AG08395 (cell line): Measurements from ENCODE around the gene HS3ST3A1.

Experiments
- DNase-seq: peaks from one replicate; pipeline ENCODE4 v3.0.0; 2012; ENCODE audit warnings: mixed read lengths, low spot score

Gene HS3ST3A1

GRCh38 chr17:13601776-13602551 is at the start of gene HS3ST3A1:
Gene HS3ST3A1, minus strand, starts transcription at chr17:13601929. Its CDS starts 800 bp downstream, at chr17:13601129.
- peak; percentile 89 for DNase-seq

DNA sequence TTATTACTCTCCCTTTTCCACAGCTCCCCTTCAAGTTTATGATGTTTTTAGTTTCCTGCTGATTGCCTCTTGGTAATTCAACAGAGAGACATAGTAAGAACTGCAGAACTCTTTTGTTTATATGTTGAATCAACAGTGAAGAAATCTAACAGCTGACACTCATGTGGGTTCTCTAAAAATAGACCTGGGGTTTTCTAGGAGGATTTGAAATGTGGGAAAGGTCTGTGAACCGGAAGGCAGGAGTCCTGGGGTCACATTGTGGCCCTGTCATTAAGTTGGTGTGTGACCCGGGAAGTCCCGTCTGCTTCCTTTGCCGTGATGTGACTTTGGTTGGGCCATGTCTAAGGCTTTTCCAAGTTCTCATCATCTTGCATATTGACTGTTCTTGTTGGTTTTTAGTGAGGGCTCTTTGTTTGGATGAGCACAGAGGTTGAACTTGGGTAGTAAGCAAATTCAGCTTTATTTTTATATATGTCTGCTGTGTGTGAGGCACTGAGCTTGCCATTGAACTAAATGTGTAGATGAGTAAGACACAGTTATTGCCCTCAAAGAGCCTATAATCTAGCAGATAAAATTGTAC is 48.5 kb upstream of the HS3ST3A1 start:
- no peak for DNase-seq

DNA sequence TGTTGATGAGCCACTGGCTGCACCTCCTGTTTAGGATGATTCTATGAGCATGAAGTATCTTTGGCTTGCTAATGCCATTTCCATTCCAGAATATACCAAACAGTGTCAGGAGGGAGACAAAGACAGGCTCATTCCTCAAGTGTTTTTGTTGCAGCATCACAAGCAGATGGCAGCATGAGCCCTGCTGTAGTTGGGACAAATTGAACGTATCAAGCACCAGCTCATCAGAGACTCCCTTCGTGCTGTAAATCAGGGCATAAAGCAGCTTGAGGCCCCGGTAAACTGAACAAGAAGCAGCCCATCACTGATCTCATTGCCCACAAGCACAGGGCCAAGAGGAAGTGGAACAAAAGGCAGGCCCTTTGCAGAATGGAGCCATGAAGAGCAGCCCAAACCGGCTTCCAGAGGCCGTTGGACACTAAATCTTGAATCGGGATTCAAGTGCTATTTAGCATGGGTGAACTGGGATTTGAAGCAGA is 45.9 kb upstream of the HS3ST3A1 start:
- peak; percentile 59 for DNase-seq

DNA sequence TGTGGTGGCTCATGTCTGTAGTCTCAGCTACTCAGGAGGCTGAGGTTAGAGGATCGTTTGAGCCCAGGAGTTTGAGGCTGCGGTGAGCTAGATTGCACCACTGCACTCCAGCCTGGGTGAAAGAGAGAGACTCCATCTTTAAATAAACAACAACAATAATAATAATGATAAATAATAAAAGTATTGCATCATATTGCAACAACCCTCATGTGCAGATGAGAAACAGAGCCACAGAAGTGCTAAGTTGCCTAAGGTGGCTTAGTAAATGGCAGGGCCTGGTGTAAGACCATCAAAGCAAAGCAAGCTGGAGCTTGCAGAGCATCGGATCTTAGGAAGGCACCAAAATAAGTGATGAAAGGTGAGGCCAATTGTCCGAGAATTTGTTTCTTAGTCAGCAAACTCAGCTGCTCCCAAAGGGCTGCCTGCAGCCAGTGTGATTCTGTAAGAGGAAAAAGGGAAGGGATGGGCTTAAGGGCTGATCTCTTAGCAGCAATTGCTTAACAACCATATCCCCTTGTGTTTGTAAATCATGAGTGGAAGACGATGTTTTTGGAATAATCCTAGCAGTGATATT is 45.3 kb upstream of the HS3ST3A1 start:
- DNase-seq = peak; percentile 41

- DNase-seq = peak; percentile 60
These were observed 44.7 kb upstream of the HS3ST3A1 start for GRCh38 chr17:13646411-13646810.

GRCh38 chr17:13643180-13643579 is 41.5 kb upstream of the HS3ST3A1 start:
- DNase-seq = no peak

GRCh38 chr17:13642188-13642587 is 40.5 kb upstream of the HS3ST3A1 start:
- peak; percentile 10 for DNase-seq

DNA sequence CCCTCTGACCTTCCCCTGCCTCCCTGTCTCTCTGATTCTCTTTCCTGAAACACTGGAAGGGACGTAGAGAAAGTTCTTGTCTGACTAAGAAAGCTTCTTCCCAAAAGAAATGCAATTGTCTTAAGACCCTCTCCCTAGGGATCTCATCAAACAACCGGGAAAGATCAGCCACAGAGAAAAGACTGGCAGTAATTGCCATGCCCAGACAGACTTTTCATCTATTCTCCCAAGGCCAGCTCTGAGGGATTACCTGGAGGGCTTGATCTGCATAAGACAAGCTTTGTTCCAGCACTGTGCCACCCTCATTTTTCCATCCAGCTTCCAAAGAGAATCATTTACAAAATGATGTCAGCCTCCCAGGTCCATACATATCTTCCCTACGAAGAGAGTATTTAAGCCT is 38.8 kb upstream of the HS3ST3A1 start:
- no peak for DNase-seq

- no peak for DNase-seq
These were observed 37.2 kb upstream of the HS3ST3A1 start for GRCh38 chr17:13638855-13639458.

DNA sequence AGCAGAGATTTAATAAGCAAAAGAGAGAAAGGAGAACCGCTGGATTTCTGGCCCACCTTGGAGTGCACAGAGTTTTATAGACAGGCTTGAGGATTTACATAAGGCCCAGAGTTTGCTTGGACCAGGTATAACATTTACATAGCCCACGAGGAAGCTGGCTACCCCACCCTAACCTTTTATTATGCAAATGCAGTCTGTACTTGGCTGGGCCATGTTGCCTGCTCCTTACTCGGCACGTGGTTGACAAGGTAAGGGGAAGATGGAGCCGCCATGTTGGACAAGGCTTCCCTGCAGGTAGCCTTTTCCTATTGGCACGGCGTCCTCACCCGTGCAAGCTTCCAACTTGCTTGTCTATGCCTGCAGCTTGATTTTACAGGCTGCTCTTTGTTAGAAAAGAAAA is 35.2 kb upstream of the HS3ST3A1 start:
- no peak for DNase-seq

- DNase-seq = no peak
These were observed 34.2 kb upstream of the HS3ST3A1 start for GRCh38 chr17:13635951-13636350.

DNA sequence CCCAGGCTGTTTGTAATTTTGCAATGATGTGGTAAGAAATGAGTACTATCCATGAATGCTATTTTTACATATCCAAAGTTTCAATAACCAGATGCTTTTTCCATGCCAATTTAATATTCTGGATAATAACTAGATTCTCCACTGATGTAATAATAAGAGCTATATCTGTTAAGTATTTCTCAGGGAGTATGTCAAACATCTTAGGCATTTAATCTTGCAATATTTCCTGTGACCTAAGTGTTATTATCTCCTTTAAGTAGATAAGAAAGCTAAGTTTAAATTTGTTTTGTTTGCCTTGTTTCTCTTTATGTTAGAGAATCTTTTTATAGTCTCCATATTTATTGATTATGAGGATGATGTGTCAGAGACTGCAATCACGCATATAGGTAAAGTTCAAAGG is 32.3 kb upstream of the HS3ST3A1 start:
- DNase-seq = no peak

DNA sequence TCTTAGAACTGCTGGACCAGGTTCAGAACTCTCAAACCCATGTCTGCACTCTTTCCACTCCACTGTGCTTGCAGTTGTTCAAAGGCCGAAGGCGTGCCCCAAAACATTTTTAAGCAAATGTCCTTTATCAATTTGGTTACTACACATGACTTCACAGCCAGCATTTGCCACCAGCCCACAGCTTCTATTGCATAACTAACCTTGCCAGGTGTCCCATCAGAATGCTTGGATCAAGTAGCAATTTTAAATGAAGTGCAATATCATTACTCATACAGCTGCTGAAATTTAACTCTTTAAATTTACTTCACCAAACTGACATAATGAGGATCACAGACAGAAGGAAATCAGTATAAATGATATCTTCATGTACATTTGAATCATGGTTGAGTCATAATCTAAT is 29.8 kb upstream of the HS3ST3A1 start:
- DNase-seq = no peak

- DNase-seq = peak; percentile 84
These were observed 25.0 kb upstream of the HS3ST3A1 start for GRCh38 chr17:13626703-13627102.

- DNase-seq = no peak
These were observed 17.7 kb upstream of the HS3ST3A1 start for GRCh38 chr17:13619462-13619861.

DNA sequence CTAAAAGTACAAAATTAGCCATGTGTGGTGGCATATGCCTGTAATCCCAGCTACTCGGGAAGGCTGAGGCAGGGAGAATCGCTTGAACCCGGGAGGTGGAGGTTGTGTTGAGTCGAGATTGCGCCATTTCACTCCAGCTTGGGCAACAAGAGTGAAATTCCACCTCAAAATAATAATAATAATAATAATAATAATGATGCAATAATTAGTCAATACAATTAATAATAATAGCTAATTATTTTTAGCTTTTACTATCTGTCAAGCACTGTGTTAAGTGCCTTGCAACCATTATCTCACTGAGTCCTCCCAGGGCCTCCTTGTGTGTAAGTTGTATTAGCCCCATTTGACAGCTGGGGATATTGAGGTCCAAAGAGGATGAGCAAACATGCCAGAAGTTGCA is 14.3 kb upstream of the HS3ST3A1 start:
- no peak for DNase-seq

GRCh38 chr17:13609941-13610340 is 8.2 kb upstream of the HS3ST3A1 start:
- no peak for DNase-seq

DNA sequence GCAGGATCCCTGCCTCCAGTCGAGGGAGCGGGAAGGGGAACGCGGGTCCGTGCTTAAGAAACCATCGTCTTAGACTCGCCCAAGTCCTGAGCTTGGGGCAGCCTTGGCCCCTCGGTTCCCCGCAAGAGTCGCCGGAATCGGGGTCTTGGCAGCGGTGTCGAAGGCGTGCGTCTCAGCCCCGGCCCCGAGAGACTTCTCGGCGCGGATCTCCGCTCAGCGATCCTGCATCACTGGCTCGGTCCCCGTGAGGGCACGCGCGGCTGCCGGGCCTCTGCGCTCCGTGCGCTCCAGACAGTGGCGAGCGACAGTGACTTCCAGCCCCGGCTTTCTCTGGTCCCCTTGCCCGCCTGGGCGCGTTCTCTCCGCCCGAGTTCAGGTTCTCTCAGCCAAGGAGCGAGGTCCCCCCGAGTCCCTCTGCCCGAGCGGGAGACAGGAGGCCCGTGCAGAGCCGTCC is 380 bp downstream of the HS3ST3A1 start:
- DNase-seq = peak; percentile 19

DNA sequence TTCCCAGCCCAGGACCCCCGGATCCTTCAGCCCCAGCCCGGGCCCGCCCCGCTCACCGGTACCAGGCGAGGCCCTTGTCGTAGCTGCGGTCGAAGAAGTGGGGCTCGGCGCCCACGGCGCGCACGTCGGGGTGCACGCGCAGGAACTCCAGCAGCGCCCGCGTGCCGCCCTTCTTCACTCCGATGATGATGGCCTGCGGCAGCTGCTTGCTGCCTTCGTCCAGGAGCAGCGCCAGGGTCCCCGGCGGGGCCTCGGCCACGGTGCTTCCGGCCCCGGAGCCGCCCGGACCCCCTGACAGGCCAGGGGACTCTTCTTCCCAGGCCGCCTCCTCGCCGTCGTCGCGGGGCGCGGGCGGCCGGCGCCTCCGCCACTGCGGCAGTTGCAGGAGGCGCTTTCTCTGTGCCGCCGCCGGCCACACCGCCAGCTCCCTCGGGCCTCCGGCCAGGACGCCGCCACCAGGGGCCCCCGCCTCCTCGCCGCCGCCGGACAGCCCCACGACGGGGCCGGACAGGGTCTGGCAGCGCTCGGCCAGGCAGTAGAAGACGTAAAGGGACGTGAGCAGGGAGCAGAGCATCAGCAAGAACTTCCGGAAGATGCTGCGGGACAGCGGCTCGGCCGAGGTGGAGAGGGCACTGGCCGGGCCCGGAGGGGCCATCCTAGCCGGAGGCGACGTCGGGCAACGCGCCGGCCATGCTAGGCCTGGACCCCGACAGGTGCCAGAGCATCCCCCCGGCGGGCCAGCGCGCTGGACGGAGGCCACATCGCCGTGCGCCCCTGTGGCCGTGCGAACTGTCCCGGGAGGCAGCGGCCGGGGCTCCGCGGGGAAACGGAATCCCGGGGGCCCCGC is 1.0 kb downstream of the HS3ST3A1 start:
- DNase-seq = peak; percentile 39

- DNase-seq = no peak
These were observed 1.9 kb downstream of the HS3ST3A1 start for GRCh38 chr17:13599864-13600263.

GRCh38 chr17:13599168-13599577 is 2.6 kb downstream of the HS3ST3A1 start:
- DNase-seq = no peak
